ENCODE measurements around the gene TRIM15.

The TRIM15 gene

DNA sequence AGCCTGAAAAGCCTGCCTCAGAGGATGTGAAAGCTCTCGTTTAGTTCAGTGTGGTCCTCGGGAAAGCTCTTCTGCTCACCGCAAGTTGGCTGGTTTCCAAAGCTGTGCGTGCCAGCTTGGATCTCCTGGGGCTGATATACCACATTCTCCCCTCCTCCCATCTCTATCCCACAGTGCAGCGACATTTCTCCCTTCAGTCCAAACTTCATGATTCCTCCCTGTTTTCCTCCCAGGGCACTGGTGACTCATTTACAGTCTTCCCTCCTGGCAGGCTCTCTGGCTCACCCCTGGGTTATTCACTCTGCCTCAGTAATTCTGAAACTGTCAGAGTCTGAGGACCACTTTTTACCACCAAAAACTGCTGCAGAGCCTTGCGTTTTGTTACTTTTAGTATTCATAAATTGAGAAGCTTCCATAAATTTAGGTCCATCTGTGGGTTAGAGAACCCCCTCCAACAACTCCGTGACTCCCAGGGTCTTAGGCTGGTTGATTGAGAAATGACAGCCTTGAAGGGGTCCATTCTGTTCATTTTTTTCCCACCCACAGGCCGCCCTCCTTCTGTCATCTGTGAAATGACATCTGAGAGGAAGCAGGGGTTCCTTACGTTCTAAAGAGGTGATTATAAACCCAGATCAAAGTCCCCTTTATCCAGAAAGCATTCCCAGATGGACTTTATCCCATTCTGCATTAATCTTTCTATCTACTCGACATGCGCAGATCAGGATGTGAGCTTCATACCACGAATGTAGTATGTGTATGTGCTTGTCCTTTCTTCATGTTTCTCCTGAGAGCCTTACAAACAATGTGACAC lies 8.4 kb upstream of the TRIM15 start (continued):
- TF ChIP-seq, protein P1, sequence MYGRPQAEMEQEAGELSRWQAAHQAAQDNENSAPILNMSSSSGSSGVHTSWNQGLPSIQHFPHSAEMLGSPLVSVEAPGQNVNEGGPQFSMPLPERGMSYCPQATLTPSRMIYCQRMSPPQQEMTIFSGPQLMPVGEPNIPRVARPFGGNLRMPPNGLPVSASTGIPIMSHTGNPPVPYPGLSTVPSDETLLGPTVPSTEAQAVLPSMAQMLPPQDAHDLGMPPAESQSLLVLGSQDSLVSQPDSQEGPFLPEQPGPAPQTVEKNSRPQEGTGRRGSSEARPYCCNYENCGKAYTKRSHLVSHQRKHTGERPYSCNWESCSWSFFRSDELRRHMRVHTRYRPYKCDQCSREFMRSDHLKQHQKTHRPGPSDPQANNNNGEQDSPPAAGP (tag by site-specific recombination; IDR thresholded peaks at IDR 0.05) = peak; percentile 92
- TF ChIP-seq IKZF3 (tag by site-specific recombination; IDR thresholded peaks at IDR 0.05) (peak; percentile 97), ZNF843 (tag by site-specific recombination; IDR thresholded peaks at IDR 0.05) (peak; percentile 92), ZNF549 (tag by site-specific recombination; IDR thresholded peaks at IDR 0.05) (no peak), GLIS2 (tag by site-specific recombination; IDR thresholded peaks at IDR 0.05) (0 out of 2 replicates have a peak, but pooled peaks have one; percentile 48), WT1 (tag by site-specific recombination; IDR thresholded peaks at IDR 0.05) (peak; percentile 100), ZNF223 (tag by site-specific recombination; IDR thresholded peaks at IDR 0.05) (no peak), ZNF473 (tag by site-specific recombination; IDR thresholded peaks at IDR 0.05) (no peak), ZNF768 (tag by site-specific recombination; IDR thresholded peaks at IDR 0.05) (no peak), ZNF23 (tag by site-specific recombination; IDR thresholded peaks at IDR 0.05; ENCODE audit: borderline replicate concordance) (no peak), SP2 (tag by site-specific recombination; IDR thresholded peaks at IDR 0.05) (no peak), ZNF248 (tag by site-specific recombination; IDR thresholded peaks at IDR 0.05) (no peak), ZNF670 (tag by site-specific recombination; IDR thresholded peaks at IDR 0.05; ENCODE audit: low read depth) (no peak), SP7 (tag by site-specific recombination; IDR thresholded peaks at IDR 0.05) (peak; percentile 87), ZNF76 (tag by site-specific recombination; IDR thresholded peaks at IDR 0.05; ENCODE audit: borderline replicate concordance, low read depth) (peak; percentile 82), ZNF132 (tag by site-specific recombination; IDR thresholded peaks at IDR 0.05; ENCODE audit: borderline replicate concordance) (no peak), ZNF133 (tag by site-specific recombination; IDR thresholded peaks at IDR 0.05) (no peak), ZNF391 (tag by site-specific recombination; IDR thresholded peaks at IDR 0.05; ENCODE audit: borderline replicate concordance, low read depth) (no peak), KLF10 (tag by site-specific recombination; IDR thresholded peaks at IDR 0.05) (0 out of 2 replicates have a peak, but pooled peaks have one; percentile 25)
- TF ChIP-seq, protein P2, sequence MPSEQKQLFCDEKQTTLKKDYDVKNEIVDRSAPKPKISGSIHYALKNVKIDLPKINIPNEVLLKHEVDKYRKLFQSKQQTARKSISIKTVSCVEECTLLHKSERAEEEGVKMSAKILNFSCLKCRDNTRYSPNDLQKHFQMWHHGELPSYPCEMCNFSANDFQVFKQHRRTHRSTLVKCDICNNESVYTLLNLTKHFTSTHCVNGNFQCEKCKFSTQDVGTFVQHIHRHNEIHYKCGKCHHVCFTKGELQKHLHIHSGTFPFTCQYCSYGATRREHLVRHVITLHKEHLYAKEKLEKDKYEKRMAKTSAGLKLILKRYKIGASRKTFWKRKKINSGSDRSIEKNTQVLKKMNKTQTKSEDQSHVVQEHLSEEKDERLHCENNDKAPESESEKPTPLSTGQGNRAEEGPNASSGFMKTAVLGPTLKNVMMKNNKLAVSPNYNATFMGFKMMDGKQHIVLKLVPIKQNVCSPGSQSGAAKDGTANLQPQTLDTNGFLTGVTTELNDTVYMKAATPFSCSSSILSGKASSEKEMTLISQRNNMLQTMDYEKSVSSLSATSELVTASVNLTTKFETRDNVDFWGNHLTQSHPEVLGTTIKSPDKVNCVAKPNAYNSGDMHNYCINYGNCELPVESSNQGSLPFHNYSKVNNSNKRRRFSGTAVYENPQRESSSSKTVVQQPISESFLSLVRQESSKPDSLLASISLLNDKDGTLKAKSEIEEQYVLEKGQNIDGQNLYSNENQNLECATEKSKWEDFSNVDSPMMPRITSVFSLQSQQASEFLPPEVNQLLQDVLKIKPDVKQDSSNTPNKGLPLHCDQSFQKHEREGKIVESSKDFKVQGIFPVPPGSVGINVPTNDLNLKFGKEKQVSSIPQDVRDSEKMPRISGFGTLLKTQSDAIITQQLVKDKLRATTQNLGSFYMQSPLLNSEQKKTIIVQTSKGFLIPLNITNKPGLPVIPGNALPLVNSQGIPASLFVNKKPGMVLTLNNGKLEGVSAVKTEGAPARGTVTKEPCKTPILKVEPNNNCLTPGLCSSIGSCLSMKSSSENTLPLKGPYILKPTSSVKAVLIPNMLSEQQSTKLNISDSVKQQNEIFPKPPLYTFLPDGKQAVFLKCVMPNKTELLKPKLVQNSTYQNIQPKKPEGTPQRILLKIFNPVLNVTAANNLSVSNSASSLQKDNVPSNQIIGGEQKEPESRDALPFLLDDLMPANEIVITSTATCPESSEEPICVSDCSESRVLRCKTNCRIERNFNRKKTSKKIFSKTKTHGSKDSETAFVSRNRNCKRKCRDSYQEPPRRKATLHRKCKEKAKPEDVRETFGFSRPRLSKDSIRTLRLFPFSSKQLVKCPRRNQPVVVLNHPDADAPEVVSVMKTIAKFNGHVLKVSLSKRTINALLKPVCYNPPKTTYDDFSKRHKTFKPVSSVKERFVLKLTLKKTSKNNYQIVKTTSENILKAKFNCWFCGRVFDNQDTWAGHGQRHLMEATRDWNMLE (tag by site-specific recombination; conservative IDR thresholded peaks at IDR 0.05; ENCODE audit: low read depth) = peak; percentile 63
- TF ChIP-seq, protein P3, sequence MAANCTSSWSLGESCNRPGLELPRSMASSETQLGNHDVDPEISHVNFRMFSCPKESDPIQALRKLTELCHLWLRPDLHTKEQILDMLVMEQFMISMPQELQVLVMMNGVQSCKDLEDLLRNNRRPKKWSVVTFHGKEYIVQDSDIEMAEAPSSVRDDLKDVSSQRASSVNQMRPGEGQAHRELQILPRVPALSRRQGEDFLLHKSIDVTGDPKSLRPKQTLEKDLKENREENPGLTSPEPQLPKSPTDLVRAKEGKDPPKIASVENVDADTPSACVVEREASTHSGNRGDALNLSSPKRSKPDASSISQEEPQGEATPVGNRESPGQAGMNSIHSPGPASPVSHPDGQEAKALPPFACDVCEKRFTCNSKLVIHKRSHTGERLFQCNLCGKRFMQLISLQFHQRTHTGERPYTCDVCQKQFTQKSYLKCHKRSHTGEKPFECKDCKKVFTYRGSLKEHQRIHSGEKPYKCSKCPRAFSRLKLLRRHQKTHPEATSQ (tag by site-specific recombination; IDR thresholded peaks at IDR 0.05) = no peak
- TF ChIP-seq, protein P4, sequence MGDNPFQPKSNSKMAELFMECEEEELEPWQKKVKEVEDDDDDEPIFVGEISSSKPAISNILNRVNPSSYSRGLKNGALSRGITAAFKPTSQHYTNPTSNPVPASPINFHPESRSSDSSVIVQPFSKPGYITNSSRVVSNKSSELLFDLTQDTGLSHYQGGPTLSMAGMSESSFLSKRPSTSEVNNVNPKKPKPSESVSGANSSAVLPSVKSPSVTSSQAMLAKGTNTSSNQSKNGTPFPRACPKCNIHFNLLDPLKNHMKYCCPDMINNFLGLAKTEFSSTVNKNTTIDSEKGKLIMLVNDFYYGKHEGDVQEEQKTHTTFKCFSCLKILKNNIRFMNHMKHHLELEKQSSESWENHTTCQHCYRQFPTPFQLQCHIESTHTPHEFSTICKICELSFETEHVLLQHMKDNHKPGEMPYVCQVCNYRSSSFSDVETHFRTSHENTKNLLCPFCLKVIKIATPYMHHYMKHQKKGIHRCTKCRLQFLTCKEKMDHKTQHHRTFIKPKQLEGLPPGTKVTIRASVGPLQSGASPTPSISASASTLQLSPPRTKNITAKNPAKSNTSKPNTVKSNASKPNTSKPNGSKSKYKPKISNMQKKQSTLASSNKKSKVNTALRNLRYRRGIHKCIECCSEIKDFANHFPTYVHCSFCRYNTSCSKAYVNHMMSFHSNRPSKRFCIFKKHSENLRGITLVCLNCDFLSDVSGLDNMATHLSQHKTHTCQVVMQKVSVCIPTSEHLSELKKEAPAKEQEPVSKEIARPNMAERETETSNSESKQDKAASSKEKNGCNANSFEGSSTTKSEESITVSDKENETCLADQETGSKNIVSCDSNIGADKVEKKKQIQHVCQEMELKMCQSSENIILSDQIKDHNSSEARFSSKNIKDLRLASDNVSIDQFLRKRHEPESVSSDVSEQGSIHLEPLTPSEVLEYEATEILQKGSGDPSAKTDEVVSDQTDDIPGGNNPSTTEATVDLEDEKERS (tag by site-specific recombination; IDR thresholded peaks at IDR 0.05) = no peak
- TF ChIP-seq, protein P5, sequence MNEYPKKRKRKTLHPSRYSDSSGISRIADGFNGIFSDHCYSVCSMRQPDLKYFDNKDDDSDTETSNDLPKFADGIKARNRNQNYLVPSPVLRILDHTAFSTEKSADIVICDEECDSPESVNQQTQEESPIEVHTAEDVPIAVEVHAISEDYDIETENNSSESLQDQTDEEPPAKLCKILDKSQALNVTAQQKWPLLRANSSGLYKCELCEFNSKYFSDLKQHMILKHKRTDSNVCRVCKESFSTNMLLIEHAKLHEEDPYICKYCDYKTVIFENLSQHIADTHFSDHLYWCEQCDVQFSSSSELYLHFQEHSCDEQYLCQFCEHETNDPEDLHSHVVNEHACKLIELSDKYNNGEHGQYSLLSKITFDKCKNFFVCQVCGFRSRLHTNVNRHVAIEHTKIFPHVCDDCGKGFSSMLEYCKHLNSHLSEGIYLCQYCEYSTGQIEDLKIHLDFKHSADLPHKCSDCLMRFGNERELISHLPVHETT (tag by site-specific recombination; IDR thresholded peaks at IDR 0.05) = no peak
- TF ChIP-seq, protein P6, sequence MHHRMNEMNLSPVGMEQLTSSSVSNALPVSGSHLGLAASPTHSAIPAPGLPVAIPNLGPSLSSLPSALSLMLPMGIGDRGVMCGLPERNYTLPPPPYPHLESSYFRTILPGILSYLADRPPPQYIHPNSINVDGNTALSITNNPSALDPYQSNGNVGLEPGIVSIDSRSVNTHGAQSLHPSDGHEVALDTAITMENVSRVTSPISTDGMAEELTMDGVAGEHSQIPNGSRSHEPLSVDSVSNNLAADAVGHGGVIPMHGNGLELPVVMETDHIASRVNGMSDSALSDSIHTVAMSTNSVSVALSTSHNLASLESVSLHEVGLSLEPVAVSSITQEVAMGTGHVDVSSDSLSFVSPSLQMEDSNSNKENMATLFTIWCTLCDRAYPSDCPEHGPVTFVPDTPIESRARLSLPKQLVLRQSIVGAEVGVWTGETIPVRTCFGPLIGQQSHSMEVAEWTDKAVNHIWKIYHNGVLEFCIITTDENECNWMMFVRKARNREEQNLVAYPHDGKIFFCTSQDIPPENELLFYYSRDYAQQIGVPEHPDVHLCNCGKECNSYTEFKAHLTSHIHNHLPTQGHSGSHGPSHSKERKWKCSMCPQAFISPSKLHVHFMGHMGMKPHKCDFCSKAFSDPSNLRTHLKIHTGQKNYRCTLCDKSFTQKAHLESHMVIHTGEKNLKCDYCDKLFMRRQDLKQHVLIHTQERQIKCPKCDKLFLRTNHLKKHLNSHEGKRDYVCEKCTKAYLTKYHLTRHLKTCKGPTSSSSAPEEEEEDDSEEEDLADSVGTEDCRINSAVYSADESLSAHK (tag by site-specific recombination; IDR thresholded peaks at IDR 0.05) = peak; percentile 88

All from HEK293 (cell line).